GM12892 (cell line): ENCODE results near the gene IL24.

Experiments
- POLR2A ChIP-seq: IDR thresholded peaks from 2 replicates; pipeline ENCODE4 v1.6.1; 2011; ENCODE audit warnings: low read depth, low read length, control low read depth
- TAF1 ChIP-seq: IDR thresholded peaks from 2 replicates; pipeline ENCODE4 v1.6.1; 2011; ENCODE audit warnings: low read depth, mild to moderate bottlenecking, control low read depth, low read length, borderline replicate concordance

DNA sequence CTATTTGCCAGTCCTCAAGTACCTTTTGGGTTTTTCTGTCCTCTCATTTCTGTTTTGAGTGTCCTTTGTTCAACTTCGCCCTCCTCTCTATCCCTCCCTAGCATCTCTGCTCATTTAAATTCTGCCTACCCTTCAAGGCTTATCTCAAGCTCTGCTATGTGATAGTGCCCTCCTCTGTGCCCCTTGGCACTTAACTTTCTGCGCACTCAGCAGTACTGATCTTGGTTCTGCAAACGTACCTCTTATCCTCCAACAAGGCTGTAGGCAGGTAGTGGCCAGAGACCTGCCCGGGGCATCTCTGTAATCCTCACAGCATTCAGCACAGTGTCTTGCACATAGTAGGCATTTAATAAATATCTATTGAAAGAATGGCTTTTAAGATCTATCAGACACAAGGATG, 37.1 kb upstream of the IL24 start:
- TF ChIP-seq POLR2A (no peak), TAF1 (no peak)
